AG09319 (cell line): Measurements from ENCODE around the gene EEFSEC.

ENCODE experiments used
- DNase-seq: peaks from one replicate; pipeline ENCODE4 v3.0.0-alpha.2; 2010; ENCODE audit warnings: low read depth; ENCODE audit errors: extremely low read depth
- CTCF ChIP-seq: IDR thresholded peaks from 2 replicates; pipeline ENCODE4 v1.5.1; 2011; ENCODE audit warnings: low read depth, mild to moderate bottlenecking, inconsistent platforms, low read length, moderate library complexity

EEFSEC gene

DNA sequence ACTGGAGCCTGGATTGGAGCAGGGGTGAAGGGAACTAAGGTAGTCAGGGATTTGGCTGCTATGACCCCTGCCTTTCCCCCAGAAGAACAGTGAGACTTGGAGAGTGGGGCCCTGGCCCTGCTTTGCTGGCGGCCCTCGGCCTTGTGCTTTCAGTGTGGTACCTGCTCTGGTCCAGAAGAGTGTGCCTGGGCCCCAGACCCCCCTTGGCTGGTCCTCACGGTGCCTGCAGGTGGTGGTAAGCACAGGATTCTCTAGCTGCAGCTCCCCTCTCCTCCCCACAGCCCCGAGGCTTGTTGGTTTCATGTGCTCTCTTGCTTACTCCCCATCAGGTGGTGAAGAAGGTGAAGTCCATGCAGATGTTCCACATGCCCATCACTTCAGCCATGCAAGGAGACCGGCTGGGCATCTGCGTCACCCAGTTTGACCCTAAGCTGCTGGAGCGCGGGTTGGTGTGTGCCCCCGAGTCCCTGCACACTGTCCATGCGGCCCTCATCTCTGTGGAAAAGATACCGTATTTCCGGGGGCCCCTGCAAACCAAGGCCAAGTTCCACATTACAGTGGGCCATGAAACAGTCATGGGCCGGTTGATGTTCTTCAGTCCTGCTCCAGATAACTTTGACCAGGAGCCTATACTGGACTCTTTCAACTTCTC lies 187.7 kb downstream of the EEFSEC start:
- DNase-seq = no peak
- TF ChIP-seq CTCF = no peak

DNA sequence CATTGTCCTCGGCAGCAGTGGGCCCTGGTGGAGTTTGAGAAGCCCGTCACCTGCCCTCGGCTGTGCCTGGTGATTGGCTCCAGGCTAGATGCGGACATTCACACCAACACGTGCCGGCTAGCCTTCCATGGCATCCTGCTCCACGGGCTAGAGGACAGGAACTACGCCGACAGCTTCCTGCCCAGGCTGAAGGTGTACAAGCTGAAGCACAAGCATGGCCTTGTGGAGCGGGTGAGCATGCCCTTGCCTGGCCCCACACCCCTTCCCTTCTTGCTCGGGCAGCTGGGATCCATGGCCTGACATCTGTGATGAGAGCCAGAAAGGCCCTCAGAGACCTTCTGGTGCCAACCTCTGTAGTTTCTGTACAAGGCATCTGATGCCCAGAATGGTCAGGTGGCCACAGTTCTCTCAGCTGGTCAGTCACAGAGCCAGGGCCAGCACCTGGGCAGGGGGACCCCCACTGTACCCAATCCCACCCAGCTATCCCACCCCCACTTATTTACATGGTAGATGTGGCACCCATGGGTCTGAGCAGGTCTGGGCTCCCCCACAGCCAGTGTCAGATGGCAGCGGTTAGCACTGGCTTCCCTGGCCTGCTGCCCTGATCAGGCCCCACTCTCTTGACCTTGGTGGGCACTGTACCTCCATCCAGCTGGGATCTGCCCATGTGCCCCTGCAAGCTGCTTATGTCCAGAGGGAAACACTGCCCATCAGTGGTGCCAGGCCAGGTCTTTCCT lies 188.5 kb downstream of the EEFSEC start:
- DNase-seq = no peak
- TF ChIP-seq CTCF = no peak

- DNase-seq = no peak
- TF ChIP-seq CTCF = no peak
Measured at GRCh38 chr3:128342701-128343180, 189.5 kb downstream of the EEFSEC start.

DNA sequence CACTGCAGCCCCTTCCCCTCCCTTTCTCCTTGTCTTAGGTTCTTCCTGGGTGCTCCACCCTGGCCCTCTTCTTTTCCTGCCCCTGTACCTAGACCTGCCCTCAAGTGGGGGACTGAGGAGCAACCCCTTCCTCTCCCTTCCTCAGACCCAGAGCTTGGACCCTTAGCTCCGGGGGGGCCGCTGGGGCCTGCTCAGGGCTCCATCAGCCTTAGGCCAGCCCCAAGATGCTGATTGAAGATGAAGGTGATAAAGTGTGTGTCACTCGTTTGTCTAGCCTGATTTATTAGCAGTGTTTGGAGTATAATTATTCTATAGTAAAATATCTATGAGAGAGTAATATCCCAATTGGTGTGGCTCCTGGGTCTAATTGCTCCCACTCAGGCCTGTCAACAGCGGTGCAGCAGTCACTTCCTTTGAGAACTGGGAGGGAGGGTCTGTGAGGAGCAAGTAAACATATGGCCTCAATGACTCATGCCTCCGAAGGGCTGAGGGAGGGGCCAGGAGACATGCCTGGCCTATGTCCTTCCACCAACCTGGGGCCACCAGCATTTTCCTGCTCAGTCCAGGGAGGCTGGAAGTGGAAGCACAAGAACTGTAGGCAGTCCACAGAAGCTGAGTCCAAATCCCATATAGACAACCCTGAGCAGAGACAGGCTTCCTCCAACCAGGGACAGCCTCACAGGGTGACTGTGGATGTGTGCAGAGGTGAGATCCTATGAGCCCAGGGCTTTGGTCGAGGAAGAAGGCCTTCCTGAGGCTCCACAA lies 190.2 kb downstream of the EEFSEC start:
- TF ChIP-seq CTCF = no peak
- no peak for DNase-seq

- no peak for TF ChIP-seq CTCF
- no peak for DNase-seq
Measured at GRCh38 chr3:128344052-128344735, 190.9 kb downstream of the EEFSEC start.

DNA sequence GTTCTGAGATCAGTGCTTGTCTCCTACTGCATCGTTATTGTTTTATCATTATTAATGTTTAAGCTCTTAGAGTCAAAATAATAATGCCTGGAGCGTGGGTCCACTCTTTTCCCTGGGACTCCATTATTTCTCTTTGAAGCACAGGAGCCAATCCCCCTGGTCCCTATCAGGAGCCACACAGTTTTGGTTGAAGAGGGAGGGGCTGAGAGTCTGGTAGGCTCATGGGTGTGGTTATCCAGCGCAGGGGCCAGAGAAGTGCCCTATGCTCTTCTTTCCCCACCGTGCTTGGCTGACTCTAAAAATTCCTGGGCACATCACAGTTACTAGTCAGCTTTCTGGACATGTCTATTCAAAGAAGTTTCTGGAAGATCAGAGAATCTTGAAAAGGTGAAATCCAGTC lies 191.9 kb downstream of the EEFSEC start:
- TF ChIP-seq CTCF = no peak
- no peak for DNase-seq

DNA sequence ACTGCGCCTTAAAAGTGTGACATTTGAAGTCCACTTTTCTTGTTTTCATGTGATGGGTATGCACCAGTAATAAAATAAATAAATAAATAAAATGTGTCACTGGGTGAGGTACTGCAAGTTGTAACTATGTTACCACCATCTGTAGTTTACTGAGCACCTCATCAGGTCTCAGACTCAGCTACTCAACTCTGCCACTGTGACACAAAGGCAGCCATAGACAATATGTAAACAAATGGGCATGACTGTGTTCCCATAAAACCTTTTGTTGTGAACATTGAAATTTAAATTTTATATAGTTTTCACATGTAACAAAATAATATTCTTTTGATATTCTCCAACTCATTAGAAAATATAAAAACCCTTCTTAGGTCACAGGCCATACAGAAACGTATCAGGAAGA lies 193.3 kb downstream of the EEFSEC start:
- no peak for DNase-seq
- TF ChIP-seq CTCF = no peak
